Astrocyte (in vitro differentiated cells and primary cell): ENCODE data around the gene GPM6B.

ENCODE experiments used
- EZH2 ChIP-seq: IDR thresholded peaks from 2 replicates; pipeline ENCODE4 v1.6.1; 2012; ENCODE audit warnings: mild to moderate bottlenecking, low read length, inconsistent platforms; ENCODE audit not compliant: insufficient read depth
- TF ChIP-seq, protein P1 (sequence below): IDR thresholded peaks from 2 replicates; pipeline ENCODE4 v1.5.1; 2011; ENCODE audit warnings: low read depth, mild to moderate bottlenecking, inconsistent platforms, low read length, moderate library complexity; ENCODE audit not compliant: insufficient read depth

DNA sequence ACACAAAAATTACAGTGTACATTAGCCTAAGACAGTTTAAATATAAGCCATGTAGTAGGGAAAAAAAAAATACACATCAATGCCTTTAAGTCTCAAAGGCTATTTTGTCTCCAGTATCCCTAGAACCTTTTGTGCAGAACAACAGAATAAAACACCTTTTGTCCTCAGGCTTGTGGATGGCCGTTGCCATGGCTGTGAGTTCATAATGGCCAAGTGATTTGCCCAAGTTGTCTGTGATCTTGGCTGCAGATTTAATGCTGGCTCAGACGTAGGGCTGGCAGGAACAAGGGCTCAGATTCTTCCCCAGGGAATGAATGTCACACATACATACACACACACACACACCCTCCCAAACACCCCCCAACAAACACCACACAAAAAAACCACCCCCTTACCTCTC lies 25.3 kb downstream of the GPM6B start:
- TF ChIP-seq, protein P1, sequence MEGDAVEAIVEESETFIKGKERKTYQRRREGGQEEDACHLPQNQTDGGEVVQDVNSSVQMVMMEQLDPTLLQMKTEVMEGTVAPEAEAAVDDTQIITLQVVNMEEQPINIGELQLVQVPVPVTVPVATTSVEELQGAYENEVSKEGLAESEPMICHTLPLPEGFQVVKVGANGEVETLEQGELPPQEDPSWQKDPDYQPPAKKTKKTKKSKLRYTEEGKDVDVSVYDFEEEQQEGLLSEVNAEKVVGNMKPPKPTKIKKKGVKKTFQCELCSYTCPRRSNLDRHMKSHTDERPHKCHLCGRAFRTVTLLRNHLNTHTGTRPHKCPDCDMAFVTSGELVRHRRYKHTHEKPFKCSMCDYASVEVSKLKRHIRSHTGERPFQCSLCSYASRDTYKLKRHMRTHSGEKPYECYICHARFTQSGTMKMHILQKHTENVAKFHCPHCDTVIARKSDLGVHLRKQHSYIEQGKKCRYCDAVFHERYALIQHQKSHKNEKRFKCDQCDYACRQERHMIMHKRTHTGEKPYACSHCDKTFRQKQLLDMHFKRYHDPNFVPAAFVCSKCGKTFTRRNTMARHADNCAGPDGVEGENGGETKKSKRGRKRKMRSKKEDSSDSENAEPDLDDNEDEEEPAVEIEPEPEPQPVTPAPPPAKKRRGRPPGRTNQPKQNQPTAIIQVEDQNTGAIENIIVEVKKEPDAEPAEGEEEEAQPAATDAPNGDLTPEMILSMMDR: no peak
- TF ChIP-seq EZH2: no peak
